OCI-LY7 (cell line): ENCODE measurements around the gene IDI2.

Source experiments
- EZH2phosphoT487 ChIP-seq: fragments of 200-600 bp; sonication (generic); IDR thresholded peaks from 2 replicates; pipeline ENCODE4 v1.6.1; 2018; ENCODE audit warnings: low read depth, borderline replicate concordance, mild to moderate bottlenecking, mixed run types, antibody characterized with exemption, low read length, moderate library complexity, mixed read lengths
- TF ChIP-seq, protein P1 (sequence below): fragments of 200-600 bp; sonication (generic); conservative IDR thresholded peaks from 2 replicates; pipeline ENCODE4 v1.5.1; 2014; ENCODE audit warnings: mild to moderate bottlenecking, antibody characterized with exemption, low read length, moderate library complexity, mixed read lengths

DNA sequence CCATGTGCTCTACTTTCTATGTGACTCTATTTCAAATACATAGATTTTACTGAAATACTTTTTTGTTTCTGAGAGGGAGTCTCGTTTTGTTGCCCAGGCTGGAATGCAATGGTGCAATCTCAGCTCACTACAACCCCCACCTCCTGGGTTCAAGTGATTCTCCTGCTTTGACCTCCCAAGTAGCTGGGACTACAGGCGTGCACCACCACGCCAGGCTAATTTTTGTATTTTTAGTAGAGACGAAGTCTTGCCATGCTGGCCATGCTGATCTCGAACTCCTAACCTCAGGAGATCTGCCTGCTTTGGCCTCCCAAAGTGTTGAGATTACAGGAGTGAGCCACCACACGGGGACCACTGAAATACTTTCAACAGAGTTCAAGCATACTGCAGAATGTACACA, 19.8 kb upstream of the IDI2 start:
- TF ChIP-seq, protein P1, sequence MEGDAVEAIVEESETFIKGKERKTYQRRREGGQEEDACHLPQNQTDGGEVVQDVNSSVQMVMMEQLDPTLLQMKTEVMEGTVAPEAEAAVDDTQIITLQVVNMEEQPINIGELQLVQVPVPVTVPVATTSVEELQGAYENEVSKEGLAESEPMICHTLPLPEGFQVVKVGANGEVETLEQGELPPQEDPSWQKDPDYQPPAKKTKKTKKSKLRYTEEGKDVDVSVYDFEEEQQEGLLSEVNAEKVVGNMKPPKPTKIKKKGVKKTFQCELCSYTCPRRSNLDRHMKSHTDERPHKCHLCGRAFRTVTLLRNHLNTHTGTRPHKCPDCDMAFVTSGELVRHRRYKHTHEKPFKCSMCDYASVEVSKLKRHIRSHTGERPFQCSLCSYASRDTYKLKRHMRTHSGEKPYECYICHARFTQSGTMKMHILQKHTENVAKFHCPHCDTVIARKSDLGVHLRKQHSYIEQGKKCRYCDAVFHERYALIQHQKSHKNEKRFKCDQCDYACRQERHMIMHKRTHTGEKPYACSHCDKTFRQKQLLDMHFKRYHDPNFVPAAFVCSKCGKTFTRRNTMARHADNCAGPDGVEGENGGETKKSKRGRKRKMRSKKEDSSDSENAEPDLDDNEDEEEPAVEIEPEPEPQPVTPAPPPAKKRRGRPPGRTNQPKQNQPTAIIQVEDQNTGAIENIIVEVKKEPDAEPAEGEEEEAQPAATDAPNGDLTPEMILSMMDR: no peak
- TF ChIP-seq EZH2phosphoT487: no peak
